Measurements from ENCODE around the gene LRMDA.

LRMDA gene

DNA sequence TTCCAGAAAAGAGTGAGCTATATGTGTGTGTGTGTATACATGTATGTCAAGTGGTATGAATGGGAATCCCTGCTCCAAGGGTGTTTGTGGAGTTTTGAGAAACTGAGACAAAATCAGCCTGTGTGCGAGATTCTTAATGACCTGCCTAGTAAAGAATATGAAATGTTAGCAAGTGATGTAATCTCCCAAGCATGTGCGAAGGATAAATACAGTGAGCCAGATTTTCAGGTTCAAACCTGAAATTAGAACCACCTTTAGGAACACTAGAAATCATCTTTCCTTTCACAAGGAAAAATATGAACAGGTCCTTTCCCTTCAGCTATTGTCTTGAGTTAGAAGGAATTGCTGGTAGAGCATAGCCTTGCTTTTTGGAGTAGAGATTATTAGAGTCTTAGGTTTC is 457.6 kb downstream of the LRMDA start:
- DNase-seq, result no peak

- no peak for DNase-seq
Measured at GRCh38 chr10:75894761-75895160, 463.3 kb downstream of the LRMDA start.

GRCh38 chr10:75895259-75895658 is 463.8 kb downstream of the LRMDA start:
- DNase-seq, result no peak

GRCh38 chr10:75899816-75900390 is 468.5 kb downstream of the LRMDA start:
- DNase-seq, result no peak

- no peak for DNase-seq
Measured at GRCh38 chr10:75902816-75903215, 471.4 kb downstream of the LRMDA start.

DNA sequence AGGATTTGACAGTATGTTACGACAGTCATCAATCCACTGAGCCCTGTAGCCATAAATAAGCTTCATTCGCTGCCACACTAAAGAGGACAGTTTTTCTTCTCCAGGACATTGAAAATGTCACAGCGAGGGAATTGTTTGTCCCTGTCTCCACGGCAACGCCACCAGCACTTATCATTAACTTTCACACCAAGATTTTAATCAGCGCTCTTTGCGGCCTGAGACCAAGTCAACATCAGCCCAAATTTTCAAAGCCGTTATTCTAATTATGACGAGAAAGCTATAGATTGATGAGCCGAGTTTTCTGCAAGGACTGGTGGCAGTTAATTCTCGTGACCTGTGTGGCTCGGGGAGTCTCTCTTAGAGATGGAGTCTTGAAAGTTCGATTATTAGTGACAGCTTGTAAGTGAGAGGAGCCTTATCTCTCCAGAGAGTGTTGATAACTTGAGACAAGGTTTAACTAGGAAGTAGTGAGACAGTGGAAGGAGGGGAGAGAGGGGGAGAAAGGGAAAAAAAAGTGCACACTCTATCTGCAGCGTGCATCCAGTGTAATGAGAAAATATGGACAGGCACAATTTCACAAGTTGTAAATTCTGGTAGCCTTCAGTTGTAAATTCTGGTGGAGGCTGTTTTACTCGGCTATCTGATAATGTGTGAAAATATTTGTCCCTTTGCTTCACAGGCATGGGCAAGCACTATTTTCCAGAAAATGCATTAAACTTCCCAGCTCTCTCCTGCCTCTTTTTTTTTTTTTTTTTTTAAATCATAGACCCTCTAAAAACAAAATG is 473.3 kb downstream of the LRMDA start:
- DNase-seq, result no peak

GRCh38 chr10:75905490-75905889 is 474.1 kb downstream of the LRMDA start:
- no peak for DNase-seq

DNA sequence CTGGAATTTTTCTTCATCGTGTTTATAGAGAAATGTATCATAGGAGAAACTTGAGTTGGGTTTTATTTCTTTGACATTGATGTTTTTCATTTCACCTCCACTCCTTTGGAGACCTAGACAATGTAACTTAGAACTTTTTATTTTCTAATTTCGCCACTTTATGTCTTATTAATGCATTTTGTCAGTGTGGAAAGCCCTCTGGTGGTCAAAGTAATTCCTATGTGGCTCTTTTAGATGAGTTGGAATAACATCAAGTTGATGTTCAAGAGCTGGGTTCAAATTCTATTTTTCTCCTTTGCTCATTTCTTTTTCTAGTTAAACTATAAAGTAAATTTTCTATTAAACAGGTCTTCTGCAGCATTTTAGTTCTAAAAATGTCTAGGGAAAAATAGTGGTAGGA is 478.6 kb downstream of the LRMDA start:
- DNase-seq, result no peak

- no peak for DNase-seq
Measured at GRCh38 chr10:75911426-75911825, 480.0 kb downstream of the LRMDA start.

GRCh38 chr10:75916906-75917305 is 485.5 kb downstream of the LRMDA start:
- no peak for DNase-seq

DNA sequence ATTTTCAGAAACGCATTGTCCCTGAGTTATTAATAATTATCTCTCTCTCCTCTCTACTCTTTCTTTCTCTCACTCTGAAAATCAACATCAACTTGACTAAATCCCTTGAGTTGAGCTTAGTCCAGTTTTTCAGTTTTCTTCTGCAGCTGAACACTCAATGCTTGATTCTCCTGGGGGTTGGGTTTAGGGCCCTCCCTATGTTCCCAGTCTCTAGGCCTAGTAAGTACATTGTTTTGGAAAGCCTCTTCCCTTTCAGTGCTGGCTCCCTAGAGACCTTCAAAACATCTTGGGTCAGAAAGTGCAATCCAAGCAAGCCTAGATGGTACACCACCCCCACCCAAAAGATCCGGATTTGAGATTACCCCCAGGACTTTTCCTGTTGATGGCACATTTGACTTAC is 488.5 kb downstream of the LRMDA start:
- no peak for DNase-seq

- no peak for DNase-seq
Measured at GRCh38 chr10:75922435-75922834, 491.0 kb downstream of the LRMDA start.

DNA sequence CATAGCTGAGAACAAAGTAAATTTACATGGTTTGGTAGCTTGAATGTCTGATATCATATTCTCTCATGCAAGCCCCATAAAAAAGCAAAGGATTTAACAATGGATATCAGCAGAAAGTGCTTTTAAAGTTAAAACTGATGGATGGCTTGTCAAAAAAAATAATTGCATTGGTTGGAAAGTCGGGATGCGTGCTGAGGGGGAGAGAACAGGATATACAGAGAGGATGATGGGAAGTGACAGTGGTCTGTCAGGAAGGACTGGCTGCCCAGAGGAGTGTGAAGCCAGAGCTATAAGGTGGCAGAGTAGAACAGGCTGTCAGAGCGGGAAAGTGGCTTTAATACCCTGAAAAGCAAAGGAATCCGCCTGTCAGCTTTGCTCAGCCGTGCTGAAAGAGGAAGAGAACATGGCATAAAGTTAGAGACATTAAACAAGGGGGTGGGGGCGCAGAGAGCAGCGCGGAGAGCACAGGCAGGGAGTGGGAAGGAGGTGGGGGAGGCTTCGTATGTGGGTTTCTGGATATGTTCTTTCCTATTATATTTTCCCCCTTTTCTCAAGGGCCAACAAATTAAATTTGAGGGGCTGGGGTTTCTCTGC is 493.0 kb downstream of the LRMDA start:
- DNase-seq, result no peak

DNA sequence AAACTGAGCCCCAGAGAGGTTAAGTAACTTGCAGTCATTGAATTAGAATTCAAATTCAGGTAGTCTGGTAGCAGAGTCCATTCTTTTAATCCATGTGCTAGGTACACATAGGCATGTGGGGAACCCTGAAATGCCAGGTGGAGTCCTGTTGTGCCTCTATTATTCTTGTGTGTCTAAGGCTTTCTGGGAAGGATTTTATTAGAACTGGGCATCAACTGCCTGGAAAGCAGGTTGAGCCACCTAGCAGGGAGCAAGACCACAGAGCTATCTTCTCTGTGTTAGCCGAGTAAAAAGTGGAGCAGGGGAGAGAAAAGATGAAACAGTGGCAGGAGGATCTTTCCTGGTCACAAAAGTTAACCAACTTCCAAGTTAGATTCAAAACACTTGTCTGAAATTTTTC is 494.6 kb downstream of the LRMDA start:
- DNase-seq, result no peak

DNA sequence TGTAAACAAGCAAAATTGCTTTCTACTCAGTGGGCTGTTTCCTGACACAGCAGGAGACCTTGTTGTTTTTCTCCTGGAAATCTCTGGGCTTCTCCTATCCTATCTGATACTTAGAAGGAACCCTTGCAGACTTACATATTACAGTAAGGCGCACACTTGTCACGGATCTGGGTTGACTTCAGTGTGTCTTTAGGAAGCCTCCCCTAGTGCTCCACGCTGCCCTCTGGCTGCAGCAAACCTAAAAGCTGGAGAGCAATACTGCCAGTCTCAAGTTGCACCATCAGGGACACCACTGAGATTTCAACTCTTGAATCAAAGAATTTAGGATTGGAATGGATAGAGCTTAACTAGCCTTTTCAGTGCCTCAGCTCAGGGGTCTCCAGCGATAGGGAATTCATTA is 495.3 kb downstream of the LRMDA start:
- no peak for DNase-seq

DNA sequence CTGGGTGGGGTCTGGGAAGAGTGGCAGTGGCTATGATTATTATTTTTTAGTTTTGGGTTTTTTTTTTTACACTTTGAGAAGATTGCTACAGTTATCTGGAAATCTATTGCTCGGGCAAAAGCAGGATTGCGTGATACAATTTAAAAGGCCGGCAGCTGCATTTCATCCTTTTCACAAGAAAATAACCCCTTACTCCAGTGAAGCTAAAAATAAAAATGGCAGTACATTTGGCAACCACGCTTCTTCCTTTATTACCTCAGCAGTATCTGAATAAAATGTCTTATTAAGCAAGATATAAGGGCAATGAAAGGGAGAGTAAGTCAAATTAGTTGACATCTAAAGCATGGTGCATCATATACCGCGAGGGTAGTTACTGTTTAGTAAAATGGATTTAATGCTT is 496.8 kb downstream of the LRMDA start:
- no peak for DNase-seq

DNA sequence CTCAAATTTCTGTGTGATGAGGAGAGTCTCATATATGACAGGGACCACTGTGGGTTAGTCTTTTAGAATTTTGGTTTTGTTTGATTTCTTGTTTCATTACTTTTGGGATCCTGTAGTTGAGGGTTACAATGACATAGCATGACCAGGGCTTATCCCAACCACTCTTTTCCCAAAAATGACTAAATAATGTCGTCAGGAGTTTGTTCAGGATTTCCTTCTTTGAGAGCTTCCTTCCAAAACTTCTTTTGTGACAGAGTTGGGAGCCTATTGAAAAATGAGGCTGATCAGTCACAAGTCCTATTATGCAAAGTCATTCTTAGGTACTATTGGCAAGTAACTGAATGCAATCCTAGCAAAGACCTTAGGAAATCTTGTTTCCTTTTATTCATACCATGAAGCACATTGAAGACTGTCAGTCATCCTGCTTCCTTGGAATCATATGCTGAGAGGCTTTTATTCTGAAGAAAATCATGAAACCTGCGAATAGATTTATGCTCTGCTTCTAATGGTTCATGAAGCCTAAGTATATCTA is 498.3 kb downstream of the LRMDA start:
- no peak for DNase-seq

DNA sequence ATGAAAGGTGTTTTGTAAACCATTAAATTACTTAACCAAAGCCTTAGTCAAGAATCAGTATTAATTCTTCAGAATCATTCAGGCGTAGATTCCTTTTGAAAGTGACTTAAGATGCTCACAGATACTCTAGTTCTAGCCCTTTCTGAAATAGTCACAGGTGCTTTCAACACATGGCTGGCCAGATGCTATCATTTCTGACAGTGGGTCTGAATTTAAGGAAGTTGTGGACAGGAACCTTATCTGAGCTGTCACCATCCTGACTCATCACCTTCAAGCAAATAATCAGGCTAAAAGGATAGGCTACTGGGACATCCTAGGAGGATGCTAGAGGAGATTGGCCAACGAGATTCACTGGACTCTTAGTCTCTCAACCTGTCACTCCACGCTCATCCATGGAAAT is 501.5 kb downstream of the LRMDA start:
- no peak for DNase-seq

DNA sequence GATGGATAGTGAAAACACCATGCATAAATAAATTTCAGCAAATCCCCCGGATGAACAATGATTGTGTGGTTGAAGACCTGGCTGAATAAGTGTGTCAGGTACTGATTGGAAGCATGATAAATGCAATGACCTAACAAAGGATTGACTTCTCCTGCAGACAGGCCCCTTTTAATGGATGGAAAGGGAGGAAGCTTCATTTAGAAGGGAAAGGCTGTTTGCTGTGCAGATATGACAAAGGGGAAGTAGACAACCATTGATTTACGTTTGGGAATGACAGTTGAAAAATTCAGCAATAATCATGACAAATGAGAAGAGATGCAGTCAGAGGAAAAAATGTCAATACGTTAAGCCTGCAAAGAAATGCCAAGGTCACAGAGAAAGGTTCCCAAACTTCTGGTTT is 503.8 kb downstream of the LRMDA start:
- DNase-seq, result no peak

DNA sequence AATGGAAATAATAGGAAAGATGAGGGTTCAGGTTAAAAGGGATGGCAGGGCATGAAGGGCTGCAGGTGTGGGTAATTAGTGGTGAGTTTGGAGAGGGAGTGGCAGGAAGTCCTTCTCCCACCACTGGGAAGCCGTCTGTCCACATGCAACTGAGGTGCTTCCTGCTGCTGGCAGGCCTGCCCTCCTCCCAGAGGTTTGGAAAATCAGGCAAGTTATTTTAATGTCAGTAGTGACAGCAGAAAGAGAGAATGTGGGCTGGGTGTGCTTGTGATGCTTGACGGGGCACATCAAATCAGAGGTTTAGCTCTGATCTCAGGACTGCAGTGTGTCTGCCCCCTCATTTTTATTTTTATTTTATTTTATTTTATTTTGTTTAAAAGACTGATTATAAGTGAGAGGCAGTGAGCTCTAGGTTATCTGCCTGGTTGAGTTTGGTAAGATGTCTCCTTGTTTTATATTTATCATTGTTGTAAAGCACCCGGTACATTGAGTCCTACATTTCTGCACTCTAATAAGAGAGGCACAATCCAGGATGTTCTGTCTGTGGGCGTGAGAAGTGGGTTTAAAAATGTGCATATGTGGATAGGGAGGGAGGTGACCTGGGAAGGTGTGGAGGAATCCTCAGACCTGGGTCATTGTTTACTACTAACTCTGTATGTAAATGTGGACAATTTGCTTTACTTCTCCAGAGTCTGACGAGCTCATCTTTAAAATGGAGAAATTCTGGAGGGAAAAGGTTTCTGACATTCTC is 504.4 kb downstream of the LRMDA start:
- DNase-seq, result no peak

DNA sequence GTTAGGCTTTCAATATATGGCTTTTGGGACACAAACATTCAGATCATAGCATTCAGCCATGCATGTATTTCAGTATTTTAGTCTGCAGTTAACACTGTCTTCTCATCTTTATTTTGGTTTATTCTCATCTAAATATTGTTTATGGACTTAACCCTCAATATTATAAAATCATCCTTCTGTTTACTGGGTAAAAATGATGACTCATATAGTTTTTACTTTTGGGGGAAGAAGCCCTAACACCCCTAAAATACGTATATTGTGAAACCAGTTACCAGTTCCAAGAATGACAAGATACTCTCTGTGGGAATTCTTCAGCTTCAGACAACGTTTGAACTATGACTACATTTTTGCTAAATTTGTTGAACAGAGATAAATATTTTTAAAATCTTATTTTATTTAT is 505.4 kb downstream of the LRMDA start:
- no peak for DNase-seq

DNA sequence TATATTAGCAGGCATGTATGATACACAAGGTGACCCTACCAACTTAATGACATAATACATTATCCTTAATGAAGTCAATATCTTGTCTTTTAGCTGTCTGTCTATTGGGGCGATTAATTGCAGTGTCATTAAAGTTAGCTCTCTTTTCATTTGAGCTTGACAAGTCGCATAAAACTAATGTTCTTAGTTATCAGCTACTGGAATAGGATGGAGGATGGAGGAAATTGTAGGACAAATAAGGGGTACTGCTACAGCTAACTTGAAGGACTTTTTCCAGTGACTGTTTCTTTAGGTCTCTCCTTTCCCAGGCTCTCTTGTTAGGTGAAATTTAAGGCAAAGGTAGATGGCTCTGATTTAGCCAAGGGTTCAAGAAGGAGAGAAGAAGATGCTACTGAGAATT is 506.4 kb downstream of the LRMDA start:
- no peak for DNase-seq

- no peak for DNase-seq
Measured at GRCh38 chr10:75938380-75939122, 507.1 kb downstream of the LRMDA start.

All from NCI-H524 treated with DMSO at 0.1 percent for 48 hours (cell line).